ENCODE measurements around the gene CALY.

CALY gene

GRCh38 chr10:133287832-133288500 is 48.7 kb downstream of the CALY start:
- DNase-seq (no peak), ATAC-seq (no peak)

GRCh38 chr10:133286366-133286765 is 50.3 kb downstream of the CALY start:
- no peak for DNase-seq
- no peak for ATAC-seq

GRCh38 chr10:133285217-133285616 is 51.5 kb downstream of the CALY start:
- DNase-seq = no peak
- ATAC-seq = no peak

DNA sequence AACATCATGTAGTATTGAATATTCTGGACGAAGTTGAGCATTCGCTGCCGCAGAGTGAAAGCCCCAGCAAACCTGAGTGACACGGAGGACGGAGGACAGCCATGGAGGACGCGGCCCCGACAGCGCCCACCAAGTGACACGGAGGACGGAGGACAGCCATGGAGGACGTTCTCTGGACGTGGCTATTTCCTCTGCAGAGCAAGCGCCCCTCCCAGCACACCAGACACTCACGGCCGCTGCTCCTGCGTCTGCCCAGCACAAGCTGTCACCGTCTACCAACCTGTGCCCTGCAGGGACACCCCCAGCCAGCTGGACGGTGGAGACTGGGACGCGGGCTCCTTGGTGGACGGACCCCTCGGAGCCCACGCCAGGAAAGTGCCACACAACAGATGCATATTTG is 52.8 kb downstream of the CALY start:
- no peak for ATAC-seq

GRCh38 chr10:133282846-133283390 is 53.8 kb downstream of the CALY start:
- DNase-seq (no peak), ATAC-seq (no peak)

More for the DNA sequence above, 52.8 kb downstream of the CALY start:
- no peak for DNase-seq

- ATAC-seq = no peak
Observed at GRCh38 chr10:133281628-133282372, 54.9 kb downstream of the CALY start.

GRCh38 chr10:133281084-133281483 is 55.6 kb downstream of the CALY start:
- ATAC-seq (no peak), DNase-seq (no peak)

More at GRCh38 chr10:133281628-133282372, 54.9 kb downstream of the CALY start:
- DNase-seq = no peak

DNA sequence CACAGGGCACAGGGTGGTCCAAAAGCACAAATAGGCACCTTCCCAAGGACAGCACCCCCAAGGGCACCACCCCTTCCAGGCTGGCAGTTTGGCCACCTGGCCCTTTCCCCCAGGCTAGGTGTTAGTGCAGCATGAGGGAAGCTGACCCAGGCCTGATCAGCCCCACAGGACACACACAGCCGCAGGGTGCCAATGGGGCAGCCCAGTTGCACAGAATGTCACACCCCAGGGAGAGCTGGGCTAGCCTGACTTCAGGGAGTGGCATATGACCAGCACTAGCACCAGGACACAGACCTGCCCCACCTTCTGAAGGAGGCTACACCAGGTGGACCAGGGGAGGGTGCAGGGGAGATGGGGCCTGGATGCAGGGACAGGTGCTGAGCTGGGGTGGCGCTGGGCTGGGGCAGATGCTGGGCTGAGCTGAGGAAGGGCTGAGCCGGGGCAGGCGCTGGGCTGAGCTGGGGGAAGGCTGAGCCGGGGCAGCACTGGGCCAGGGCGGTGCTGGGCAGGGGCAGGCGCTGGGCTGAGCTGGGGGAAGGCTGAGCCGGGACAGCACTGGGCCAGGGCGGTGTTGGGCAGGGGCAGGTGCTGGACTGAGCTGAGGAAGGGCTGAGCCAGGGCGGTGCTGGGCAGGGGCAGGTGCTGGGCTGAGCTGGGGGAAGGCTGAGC is 56.2 kb downstream of the CALY start:
- DNase-seq (no peak), ATAC-seq (no peak)

DNA sequence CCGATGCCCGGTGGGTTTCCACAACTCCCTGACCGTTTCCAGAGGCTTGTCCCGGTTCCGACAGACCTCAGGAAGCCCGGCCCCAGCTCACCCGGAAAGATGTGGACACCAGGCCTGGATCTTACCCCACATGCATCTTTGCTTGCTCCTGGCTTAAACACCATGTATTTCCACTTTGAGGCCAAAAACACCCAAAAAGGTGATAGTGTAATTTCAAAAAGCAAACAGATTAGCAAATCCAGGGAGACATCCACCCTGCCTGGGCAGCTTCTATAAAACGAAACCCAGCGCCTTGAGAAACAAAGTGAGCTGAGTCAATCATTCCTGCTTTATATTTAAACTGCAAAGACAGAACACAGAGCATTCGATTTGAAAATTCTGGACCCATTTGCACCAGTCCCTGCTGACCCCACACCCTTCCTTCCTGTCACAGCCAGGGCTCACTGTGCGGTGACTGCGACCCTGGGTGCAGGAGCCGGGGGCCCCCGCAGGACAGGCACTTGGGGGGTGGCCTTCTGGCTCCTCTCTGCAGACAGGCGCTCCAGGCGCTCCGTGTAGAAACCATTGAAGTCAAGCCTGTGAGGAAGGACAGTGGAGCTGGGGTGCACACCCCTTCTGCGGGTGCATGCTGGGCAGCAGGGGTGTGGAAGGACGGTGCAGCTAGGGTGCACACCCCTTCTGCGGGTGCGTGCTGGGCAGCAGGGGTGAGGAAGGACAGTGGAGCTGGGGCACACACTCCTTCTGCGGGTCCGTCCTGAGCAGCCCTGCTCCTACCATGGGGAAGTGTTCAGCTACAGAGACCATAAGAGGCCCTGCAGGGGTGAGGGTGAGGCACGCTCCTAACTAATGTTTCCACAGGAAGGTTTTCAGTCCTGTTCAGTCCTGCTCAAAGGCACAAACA is 57.1 kb downstream of the CALY start:
- no peak for DNase-seq
- ATAC-seq = no peak

DNA sequence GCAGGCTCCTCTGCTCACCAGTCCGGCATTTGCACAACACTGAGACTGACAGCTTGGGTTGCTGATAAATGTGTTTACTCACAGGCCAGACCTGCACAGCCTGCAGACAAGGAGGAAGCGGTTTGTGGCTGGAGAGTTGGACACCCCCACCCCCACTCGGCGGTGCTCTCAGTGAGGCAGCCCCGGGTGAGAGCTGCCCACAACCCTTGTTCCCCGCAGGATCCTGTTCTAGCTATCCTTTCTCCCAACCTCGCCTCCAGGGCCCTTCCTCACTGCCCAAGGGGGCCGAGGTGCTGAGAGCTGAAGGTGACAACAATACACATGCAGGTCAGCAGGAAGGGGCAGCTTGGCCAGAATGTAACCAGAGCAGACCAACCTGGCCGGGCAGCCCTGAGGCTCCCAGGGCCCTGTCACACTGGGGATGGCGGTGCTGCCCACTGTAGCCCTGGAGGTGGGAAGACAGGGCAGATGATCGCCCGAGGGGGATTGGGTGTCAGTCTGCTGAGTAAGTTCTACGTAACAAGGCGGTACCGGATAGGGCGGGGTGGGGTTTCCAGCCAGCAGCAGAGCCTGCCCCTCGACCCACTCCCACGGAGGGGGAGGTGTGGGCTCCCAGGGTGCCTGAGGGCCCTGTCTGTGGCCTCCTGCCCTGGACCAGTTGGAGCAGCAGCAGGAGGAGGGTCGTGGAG is 58.0 kb downstream of the CALY start:
- DNase-seq (peak; percentile 66), ATAC-seq (peak; percentile 8)

- ATAC-seq (no peak), DNase-seq (no peak)
Observed at GRCh38 chr10:133277993-133278576, 58.6 kb downstream of the CALY start.

DNA sequence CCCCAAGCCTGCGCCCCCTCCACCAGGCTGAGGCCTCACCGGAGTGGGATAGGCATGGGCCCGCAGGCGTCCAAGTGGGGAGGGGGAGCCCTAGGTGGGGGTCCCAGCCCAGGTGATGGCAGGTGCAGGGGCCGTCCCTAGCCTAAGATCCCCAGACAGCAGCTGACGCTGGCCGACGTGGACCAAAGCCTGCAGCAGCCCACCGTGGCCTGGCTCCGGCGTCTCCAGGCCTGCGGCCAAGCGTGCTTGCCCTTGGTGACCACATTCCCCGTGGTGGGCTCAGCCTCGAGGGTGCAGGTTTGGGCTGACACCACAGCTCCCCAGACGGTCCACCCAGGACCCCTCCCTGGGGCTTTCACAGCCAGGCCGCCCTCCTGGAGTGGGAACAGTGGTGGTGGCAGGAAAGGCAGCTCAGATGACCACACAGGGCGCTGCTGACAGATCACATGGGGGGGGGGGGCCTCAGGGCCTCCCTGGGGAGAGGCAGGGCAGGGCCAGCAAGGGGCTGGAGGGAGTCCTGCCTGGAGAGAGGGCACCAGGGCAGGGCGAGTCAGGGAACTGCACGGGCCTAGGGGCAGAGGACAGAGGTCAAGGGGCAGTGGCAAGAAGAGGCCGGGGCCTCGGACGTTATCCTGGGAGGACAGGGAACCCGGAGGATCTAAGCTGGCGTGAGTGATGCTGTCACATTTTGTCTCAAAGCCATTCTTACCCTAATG is 59.3 kb downstream of the CALY start:
- DNase-seq (no peak), ATAC-seq (no peak)

- ATAC-seq (peak; percentile 38), DNase-seq (peak; percentile 82)
Observed at GRCh38 chr10:133276435-133277201, 60.1 kb downstream of the CALY start, which contains the start of gene ADAM8. Gene ADAM8, minus strand, starts transcription at chr10:133276868. Its CDS starts 51 bp downstream, at chr10:133276817.

DNA sequence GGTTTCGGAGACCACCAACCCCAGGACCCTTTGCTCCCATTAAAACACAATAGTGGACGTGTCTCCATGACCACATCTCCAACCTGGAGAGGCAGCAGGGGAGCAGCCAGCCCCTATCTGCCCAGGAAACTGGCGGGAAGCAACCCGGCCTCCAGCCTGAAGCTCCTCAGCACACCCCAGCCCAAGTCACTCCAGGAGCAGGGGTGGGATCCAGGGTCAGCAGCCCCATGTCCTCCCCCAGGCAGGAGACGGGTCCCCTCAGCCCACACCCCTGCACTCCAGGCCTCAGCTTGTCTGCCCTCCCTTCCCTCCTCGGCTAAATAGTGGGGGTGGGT is 60.6 kb downstream of the CALY start:
- DNase-seq = no peak
- ATAC-seq = no peak

- peak; percentile 75 for DNase-seq
- peak; percentile 47 for ATAC-seq
Observed at GRCh38 chr10:133275684-133276092, 61.0 kb downstream of the CALY start.

- DNase-seq = peak; percentile 85
- ATAC-seq = peak; percentile 61
Observed at GRCh38 chr10:133274751-133275683, 61.7 kb downstream of the CALY start.
